K562 (cell line): ENCODE results near the gene MCEE. TPM values are rescaled to one million over a fixed set of nuclear protein-coding genes. Genes with fewer than 3 reads are reported as not detected.
A peak's percentile ranks its signal among the peaks of the same experiment; 100 is the strongest.

Experiments used
- ATAC-seq: fragments of 200-7000 bp; cut with Tn5 transposase; 3 replicates; pipeline ENCODE4 v1.9.1; 2020; ENCODE audit warnings: moderate library complexity
- BruUV-seq: library from RNA; stranded (reverse); fragments of 400-500 nt; replicated peaks from 2 replicates; lab custom pipeline; 2021; lab: Mats Ljungman, UMichigan
- CTCF ChIA-PET: fragments of 300-600 bp; formaldehyde crosslinking; extraction: SDS; loops from one replicate; lab custom pipeline; 2021; ENCODE audit warnings: low intra/inter-chr PET ratio; lab: Yijun Ruan, JAX
- POLR2A ChIA-PET: fragments of 300-600, 350-650 bp; sonication (Branson Sonifier 250); formaldehyde crosslinking; extraction: SDS; loops from one replicate; lab custom pipeline; 2021; ENCODE audit warnings: antibody characterized with exemption, inconsistent platforms; lab: Yijun Ruan, JAX
- DNase-seq, 4 experiments: peaks; one replicate each; pipeline versions ENCODE4 v3.0.0 to v3.0.0-alpha.2; 2011 to 2018; ENCODE audit warnings: low spot score in 3 of 4, mixed read lengths in 3 of 4; ENCODE audit errors: extremely low read depth in 1 of 4
- FAIRE-seq: peaks from 2 replicates; lab custom pipeline; 2011; peaks lifted over from hg19 to GRCh38; lab: Jason Lieb, UNC
- H2AFZ ChIP-seq: 2 replicates; pipeline ENCODE4 v1.6.0; 2011; ENCODE audit warnings: low read depth, low read length, control low read depth, inconsistent platforms
- H3K27ac ChIP-seq: fragments of 200-600 bp; 3 replicates; pipeline ENCODE4 v1.8.0; 2011; ENCODE audit warnings: low read depth, mild to moderate bottlenecking, control low read depth, inconsistent platforms, low read length, moderate library complexity, mixed read lengths; ENCODE audit errors: extremely low read depth
- H3K27me3 ChIP-seq, 2 experiments: fragments of 300-600 bp in 1 of 2; 2 replicates in 1 of 2; 3 replicates in 1 of 2; pipeline versions ENCODE4 v1.6.0 to v1.8.0; 2011; ENCODE audit warnings: inconsistent platforms in 2 of 2, low read length in 2 of 2, mild to moderate bottlenecking in 1 of 2, mixed read lengths in 1 of 2, moderate library complexity in 1 of 2; ENCODE audit not compliant: control insufficient read depth in 2 of 2, insufficient read depth in 2 of 2
- H3K36me3 ChIP-seq: fragments of 300-600 bp; 3 replicates; pipeline ENCODE4 v1.8.0; 2011; ENCODE audit warnings: mild to moderate bottlenecking, low read length, inconsistent platforms; ENCODE audit not compliant: control insufficient read depth, insufficient read depth
- H3K4me1 ChIP-seq, 2 experiments: fragments of 200-600 bp in 1 of 2; replicated peaks in 1 of 2; 2 replicates in 1 of 2; 3 replicates in 1 of 2; pipeline versions ENCODE4 v1.5.1 to v1.8.0; 2011; ENCODE audit warnings: inconsistent platforms in 2 of 2, low read length in 2 of 2, mild to moderate bottlenecking in 1 of 2, mixed read lengths in 1 of 2, moderate library complexity in 1 of 2; ENCODE audit not compliant: control insufficient read depth in 2 of 2, insufficient read depth in 2 of 2
- H3K4me2 ChIP-seq: 2 replicates; pipeline ENCODE4 v1.6.1; 2011; ENCODE audit warnings: low read length, control low read depth, inconsistent platforms, mixed read lengths; ENCODE audit not compliant: insufficient read depth
- H3K4me3 ChIP-seq: fragments of 200-600 bp; sonication (generic), shearing (Covaris generic); 2 replicates; pipeline ENCODE4 v1.5.1; 2016; ENCODE audit warnings: control low read depth, inconsistent platforms
- H3K79me2 ChIP-seq: fragments of 200-600 bp; 3 replicates; pipeline ENCODE4 v1.8.0; 2011; ENCODE audit warnings: low read length, inconsistent platforms; ENCODE audit not compliant: control insufficient read depth, insufficient read depth
- H3K9ac ChIP-seq, 2 experiments: 2 replicates each; pipeline versions ENCODE4 v1.6.0 to v1.6.1; 2011; ENCODE audit warnings: low read depth in 2 of 2, low read length in 2 of 2, control low read depth in 1 of 2, inconsistent platforms in 1 of 2, mild to moderate bottlenecking in 1 of 2, mixed read lengths in 1 of 2; ENCODE audit not compliant: insufficient read depth in 1 of 2
- H3K9me1 ChIP-seq: one replicate; pipeline ENCODE4 v1.6.0; 2011; ENCODE audit warnings: inconsistent platforms, mild to moderate bottlenecking, low read length, moderate library complexity; ENCODE audit not compliant: control insufficient read depth, insufficient read depth
- H3K9me3 ChIP-seq: replicated peaks from 2 replicates; pipeline ENCODE4 v1.5.1; 2011; ENCODE audit warnings: low read depth, low read length, inconsistent platforms; ENCODE audit not compliant: control insufficient read depth, insufficient read depth
- H4K20me1 ChIP-seq: replicated peaks from 2 replicates; pipeline ENCODE4 v1.6.1; 2011; ENCODE audit warnings: low read length, inconsistent platforms, mixed read lengths; ENCODE audit not compliant: control insufficient read depth, insufficient read depth
- CTCF ChIP-seq, 3 experiments: IDR thresholded peaks in 2 of 3; conservative IDR thresholded peaks in 1 of 3; 2 replicates each; pipeline ENCODE4 v1.5.1; 2011 to 2012; ENCODE audit warnings: low read length in 3 of 3, mild to moderate bottlenecking in 3 of 3, control low read depth in 2 of 3, improper control_type of control experiment in 1 of 3, inconsistent platforms in 1 of 3, low read depth in 1 of 3, mixed read lengths in 1 of 3, moderate library complexity in 1 of 3; ENCODE audit not compliant: insufficient read depth in 2 of 3
- EZH2 ChIP-seq: IDR thresholded peaks from 2 replicates; pipeline ENCODE4 v1.6.1; 2012; ENCODE audit warnings: low read depth, mild to moderate bottlenecking, inconsistent platforms, low read length, borderline replicate concordance
- FUS ChIP-seq: fragments of 200-400 bp; formaldehyde crosslinking; optimal IDR thresholded peaks from 2 replicates; pipeline ENCODE3; 2017; ENCODE audit warnings: low read depth, low read length
- HMGN3 ChIP-seq: IDR thresholded peaks from 2 replicates; pipeline ENCODE4 v1.6.1; 2011; ENCODE audit warnings: borderline replicate concordance, low read depth, mild to moderate bottlenecking, mixed read lengths, low read length; ENCODE audit not compliant: insufficient read length; ENCODE audit errors: extremely low read depth
- TRIM28 ChIP-seq: fragments of 450-650 bp; IDR thresholded peaks from 2 replicates; pipeline ENCODE4 v1.6.1; 2017
- WGBS: fragments of 100-300 bp; shearing (Covaris generic); methylation state at CpG from one replicate; pipeline ENCODE4 v1.1.6; 2016; ENCODE audit warnings: low coverage, mixed read lengths; ENCODE audit not compliant: insufficient coverage; ENCODE audit errors: missing lambda C conversion rate; 5-methylcytosine and 5-hydroxymethylcytosine counted together
- in situ Hi-C: fragments of 300-500 bp; cut with MboI; formaldehyde crosslinking; loops from 4 replicates; pipeline ENCODE4 v1.15.0; 2018; ENCODE audit warnings: inconsistent platforms, mixed read lengths
- intact Hi-C: fragments of 100-400 bp; cut with micrococcal nuclease; formaldehyde crosslinking; loops from 2 replicates; pipeline ENCODE4 v1.14.2; 2022
- polyA plus RNA-seq, 8 experiments: library from polyadenylated mRNA; depleted of rRNA in 4 of 8; stranded (reverse) in 5 of 8; unstranded in 3 of 8; fragments of >200 nt; fragmentation: Nextera tagmentation in 2 of 8; fragmentation: Illumina TruSeq in 1 of 8; extraction: Ambion mirVana in 2 of 8; extraction: Trizol in 1 of 8; gene quantifications; 2 replicates each; pipeline versions ENCODE4 v1.2.1 to v1.2.3, GENCODE V29; 2011 to 2014; ENCODE audit warnings: inconsistent platforms in 1 of 8, missing spikeins in 1 of 8
- total RNA-seq, 7 experiments: library from RNA; depleted of rRNA in 6 of 7; stranded (reverse); fragments of >200 nt in 6 of 7; fragmentation: Illumina TruSeq in 2 of 7; extraction: Trizol in 2 of 7; gene quantifications; 2 replicates each; pipeline versions ENCODE4 v1.2.1 to v1.2.3, GENCODE V29; 2011 to 2021; ENCODE audit warnings: low replicate concordance in 1 of 7
- TF ChIP-seq, protein P1 (sequence below): fragments of 250-450 bp; sonication (Bioruptor Pico); IDR thresholded peaks from 2 replicates; pipeline ENCODE4 v1.4.0; 2020; ENCODE audit warnings: borderline replicate concordance

The MCEE gene
- total and polyA plus RNA-seq, 9 of the 15 experiments (the other 6 are each of a cell fraction or from before 2014, with no cell fraction given) = 15.6 to 49.1 (median 24.5) TPM

DNA sequence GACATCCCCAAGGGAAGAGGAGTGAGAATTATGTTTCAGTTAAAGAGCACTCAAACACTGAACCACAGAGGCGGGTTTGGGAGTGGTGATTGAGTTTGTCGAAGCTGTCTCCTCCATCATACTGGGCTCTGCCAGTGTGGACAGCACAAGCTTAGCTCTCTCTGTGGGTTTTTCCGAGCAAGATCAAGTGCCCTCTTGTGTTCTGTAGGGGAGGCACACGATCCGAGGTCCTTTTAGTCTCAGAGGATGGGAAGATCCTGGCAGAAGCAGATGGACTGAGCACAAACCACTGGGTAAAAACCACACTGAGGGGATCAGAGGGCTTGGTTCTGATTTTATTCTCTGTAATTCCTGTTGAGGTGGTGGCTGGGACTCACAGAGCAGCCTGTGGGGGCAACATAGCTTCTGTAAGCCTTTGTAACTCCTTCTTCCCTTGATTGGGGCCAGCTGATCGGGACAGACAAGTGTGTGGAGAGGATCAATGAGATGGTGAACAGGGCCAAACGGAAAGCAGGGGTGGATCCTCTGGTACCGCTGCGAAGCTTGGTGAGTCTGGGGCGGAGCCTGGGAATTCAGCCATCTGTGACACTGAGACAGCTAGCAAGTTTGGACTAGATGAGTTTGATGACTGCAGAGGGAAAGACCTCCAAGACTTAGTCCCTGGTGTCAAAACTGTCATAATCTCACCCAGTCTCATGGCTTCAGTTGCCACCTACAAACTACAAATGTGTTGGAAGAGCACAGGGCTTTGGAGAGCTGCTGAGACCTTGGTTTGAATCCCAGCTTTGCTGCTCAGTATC is 59.5 kb downstream of the MCEE start:
- Histone ChIP-seq H3K9me1 (peaks cover 3% of the 10 kb centered on the region), H3K36me3 (peaks cover 6% of the 10 kb centered on the region; the same call in 2 of the 3 replicates), H4K20me1 (0 out of 2 replicates have a peak, but pooled peaks cover 3% of the 10 kb centered on the region), H3K27me3 (no peaks in the 10 kb centered on the region), H3K4me3 (no peak overlapping the region), H3K27ac (no peak overlapping the region), H3K9me3 (no peaks in the 10 kb centered on the region), H3K79me2 (peaks cover 10% of the 10 kb centered on the region; the same call in 2 of the 3 replicates), H3K4me1 (peaks cover 26 to 27% of the 10 kb centered on the region in 2 experiments), H3K4me2 (no peak overlapping the region), H3K9ac (no peak overlapping the region), H2AFZ (no peak overlapping the region)
- 55% methylated on average over 10 of the region's 10 CpGs for WGBS
- ChIA-PET CTCF (no interaction called here), POLR2A (interaction anchor here (0.7 to 2.8 kb wide), 5 partner anchors 11 to 71 kb away, joined by 3 to 10 read pairs (median 4); no protein-coding TSS in a partner anchor)
- TF ChIP-seq FUS (no peak), HMGN3 (no peak), TRIM28 (no peak), CTCF (IDR thresholded peaks at IDR 0.05 in 2 of 3, conservative IDR thresholded peaks at IDR 0.05 in 1 of 3; ENCODE audit: insufficient read depth in 2 of 3, low read depth in 1 of 3, low read length in 3 of 3) (peak; percentile 35 to 43 (median 41); a peak in 3 of 6 replicates), EZH2 (no peak)
- TF ChIP-seq, protein P1, sequence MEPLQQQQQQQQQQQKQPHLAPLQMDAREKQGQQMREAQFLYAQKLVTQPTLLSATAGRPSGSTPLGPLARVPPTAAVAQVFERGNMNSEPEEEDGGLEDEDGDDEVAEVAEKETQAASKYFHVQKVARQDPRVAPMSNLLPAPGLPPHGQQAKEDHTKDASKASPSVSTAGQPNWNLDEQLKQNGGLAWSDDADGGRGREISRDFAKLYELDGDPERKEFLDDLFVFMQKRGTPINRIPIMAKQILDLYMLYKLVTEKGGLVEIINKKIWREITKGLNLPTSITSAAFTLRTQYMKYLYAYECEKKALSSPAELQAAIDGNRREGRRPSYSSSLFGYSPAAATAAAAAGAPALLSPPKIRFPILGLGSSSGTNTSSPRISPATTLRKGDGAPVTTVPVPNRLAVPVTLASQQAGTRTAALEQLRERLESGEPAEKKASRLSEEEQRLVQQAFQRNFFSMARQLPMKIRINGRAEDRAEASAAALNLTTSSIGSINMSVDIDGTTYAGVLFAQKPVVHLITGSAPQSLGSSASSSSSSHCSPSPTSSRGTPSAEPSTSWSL (CRISPR knock-in tag) = no peak
- DNase-seq (peak in 2 of 4 experiments; percentile 24 to 26), ATAC-seq (no peak), FAIRE-seq (no peak)
- in situ Hi-C loops = no loop called here
- no TSS peak for BruUV-seq
- intact Hi-C loops = no loop called here
